ENCODE results near the gene SLCO2A1.

Gene SLCO2A1

GRCh38 chr3:133977568-133977967 is 52.2 kb downstream of the SLCO2A1 start:
- no peak for DNase-seq

- no peak for DNase-seq
Measured at GRCh38 chr3:133973249-133973980, 56.3 kb downstream of the SLCO2A1 start.

GRCh38 chr3:133972156-133972555 is 57.6 kb downstream of the SLCO2A1 start:
- DNase-seq: no peak

- DNase-seq: no peak
Measured at GRCh38 chr3:133970916-133971315, 58.8 kb downstream of the SLCO2A1 start.

- no peak for DNase-seq
Measured at GRCh38 chr3:133970339-133970738, 59.4 kb downstream of the SLCO2A1 start.

- DNase-seq: no peak
Measured at GRCh38 chr3:133967992-133968892, 61.5 kb downstream of the SLCO2A1 start.

- DNase-seq: no peak
Measured at GRCh38 chr3:133966954-133967353, 62.8 kb downstream of the SLCO2A1 start.

- no peak for DNase-seq
Measured at GRCh38 chr3:133965906-133966305, 63.8 kb downstream of the SLCO2A1 start.

- no peak for DNase-seq
Measured at GRCh38 chr3:133965013-133965570, 64.6 kb downstream of the SLCO2A1 start.

GRCh38 chr3:133964547-133964946 is 65.2 kb downstream of the SLCO2A1 start:
- no peak for DNase-seq

- no peak for DNase-seq
Measured at GRCh38 chr3:133963657-133964396, 65.9 kb downstream of the SLCO2A1 start.

GRCh38 chr3:133962849-133963248 is 66.9 kb downstream of the SLCO2A1 start:
- DNase-seq: no peak

- no peak for DNase-seq
Measured at GRCh38 chr3:133958071-133958805, 71.5 kb downstream of the SLCO2A1 start.

GRCh38 chr3:133956982-133957381 is 72.7 kb downstream of the SLCO2A1 start:
- no peak for DNase-seq

GRCh38 chr3:133956353-133956752 is 73.4 kb downstream of the SLCO2A1 start:
- DNase-seq: no peak

- no peak for DNase-seq
Measured at GRCh38 chr3:133955892-133956291, 73.8 kb downstream of the SLCO2A1 start.

- DNase-seq: no peak
Measured at GRCh38 chr3:133954717-133955360, 74.9 kb downstream of the SLCO2A1 start.

- no peak for DNase-seq
Measured at GRCh38 chr3:133953297-133953696, 76.4 kb downstream of the SLCO2A1 start.

- DNase-seq: no peak
Measured at GRCh38 chr3:133949438-133949837, 80.3 kb downstream of the SLCO2A1 start.

GRCh38 chr3:133948996-133949395 is 80.7 kb downstream of the SLCO2A1 start:
- no peak for DNase-seq

GRCh38 chr3:133948131-133948810 is 81.5 kb downstream of the SLCO2A1 start:
- DNase-seq: no peak
